IMR-90 (cell line): ENCODE measurements around the gene ANKRD65. TPM values are rescaled to one million over a fixed set of nuclear protein-coding genes. Genes with fewer than 3 reads are reported as not detected.

ENCODE experiments used
- ATAC-seq: fragments of 200-7000 bp; cut with Tn5 transposase; 2 replicates; pipeline ENCODE4 v1.9.1; 2020; ENCODE audit warnings: low read depth, mild to moderate bottlenecking, moderate library complexity
- BruUV-seq: library from RNA; stranded (reverse); fragments of 400-500 nt; replicated peaks from 2 replicates; lab custom pipeline; 2021; lab: Mats Ljungman, UMichigan
- CTCF ChIA-PET: fragments of 300-600 bp; formaldehyde crosslinking; extraction: SDS; loops from one replicate; lab custom pipeline; 2021; ENCODE audit warnings: antibody characterized with exemption; lab: Yijun Ruan, JAX
- POLR2A ChIA-PET: fragments of 300-600 bp; sonication (Branson Sonifier 250); formaldehyde crosslinking; loops from one replicate; lab custom pipeline; 2022; ENCODE audit warnings: antibody characterized with exemption; ENCODE audit not compliant: unreplicated experiment; lab: Charles Lee
- DNase-seq: peaks from one replicate; pipeline ENCODE4 v3.0.0; 2013
- H2AFZ ChIP-seq: replicated peaks from 2 replicates; pipeline ENCODE3; 2013; ENCODE audit warnings: low read length, mild to moderate bottlenecking; ENCODE audit not compliant: poor library complexity
- H2AK5ac ChIP-seq: 2 replicates; pipeline ENCODE4 v1.6.1; 2013; ENCODE audit warnings: low read depth, low read length, inconsistent platforms
- H2AK9ac ChIP-seq: replicated peaks from 2 replicates; pipeline ENCODE3; 2013; ENCODE audit warnings: mild to moderate bottlenecking, low read depth, low read length, moderate library complexity; ENCODE audit not compliant: poor library complexity
- H2BK120ac ChIP-seq: 2 replicates; pipeline ENCODE4 v1.6.1; 2013; ENCODE audit warnings: low read depth, low read length, inconsistent platforms
- H2BK15ac ChIP-seq: 3 replicates; pipeline ENCODE4 v1.6.1; 2013; ENCODE audit warnings: low read depth, low read length, inconsistent platforms
- H2BK20ac ChIP-seq: 2 replicates; pipeline ENCODE4 v1.6.1; 2013; ENCODE audit warnings: low read depth, mild to moderate bottlenecking, inconsistent platforms, low read length, moderate library complexity
- H2BK5ac ChIP-seq: 2 replicates; pipeline ENCODE4 v1.6.1; 2013; ENCODE audit warnings: mild to moderate bottlenecking, low read depth, low read length, inconsistent platforms; ENCODE audit not compliant: poor library complexity, severe bottlenecking
- H3K14ac ChIP-seq: replicated peaks from 2 replicates; pipeline ENCODE4 v1.6.1; 2013; ENCODE audit warnings: low read depth, low read length, inconsistent platforms
- H3K18ac ChIP-seq: 2 replicates; pipeline ENCODE4 v1.6.1; 2013; ENCODE audit warnings: low read depth, low read length, control low read depth
- H3K23ac ChIP-seq: 2 replicates; pipeline ENCODE4 v1.6.1; 2013; ENCODE audit warnings: low read depth, low read length, inconsistent platforms
- H3K27ac ChIP-seq: 2 replicates; pipeline ENCODE4 v1.5.1; 2013; ENCODE audit warnings: mild to moderate bottlenecking, control low read depth, low read length; ENCODE audit not compliant: insufficient read depth
- H3K27me3 ChIP-seq: 2 replicates; pipeline ENCODE4 v1.6.1; 2013; ENCODE audit warnings: low read length; ENCODE audit not compliant: control insufficient read depth, insufficient read depth
- H3K36me3 ChIP-seq: 2 replicates; pipeline ENCODE4 v1.6.1; 2013; ENCODE audit warnings: low read length, mixed read lengths; ENCODE audit not compliant: control insufficient read depth, insufficient read depth
- H3K4ac ChIP-seq: 2 replicates; pipeline ENCODE4 v1.6.1; 2013; ENCODE audit warnings: low read depth, low read length, inconsistent platforms
- H3K4me1 ChIP-seq: 2 replicates; pipeline ENCODE4 v1.6.1; 2013; ENCODE audit warnings: low read length, mixed read lengths; ENCODE audit not compliant: control insufficient read depth, insufficient read depth
- H3K4me2 ChIP-seq: 2 replicates; pipeline ENCODE4 v1.6.1; 2013; ENCODE audit warnings: low read depth, mild to moderate bottlenecking, control low read depth, low read length, moderate library complexity
- H3K4me3 ChIP-seq: 2 replicates; pipeline ENCODE4 v1.5.1; 2013; ENCODE audit warnings: low read depth, mild to moderate bottlenecking, control low read depth, low read length, moderate library complexity; ENCODE audit not compliant: insufficient read depth
- H3K56ac ChIP-seq: 2 replicates; pipeline ENCODE4 v1.6.1; 2013; ENCODE audit warnings: low read length, inconsistent platforms; ENCODE audit not compliant: insufficient read depth; ENCODE audit errors: extremely low read depth
- H3K79me1 ChIP-seq, 2 experiments: 2 replicates each; pipeline ENCODE4 v1.6.1; 2013; ENCODE audit warnings: low read length in 2 of 2, inconsistent platforms in 1 of 2, low read depth in 1 of 2
- H3K9ac ChIP-seq: 2 replicates; pipeline ENCODE4 v1.6.1; 2013; ENCODE audit warnings: low read depth, low read length, control low read depth
- H3K9me1 ChIP-seq: 2 replicates; pipeline ENCODE4 v1.6.1; 2013; ENCODE audit warnings: low read length, inconsistent platforms; ENCODE audit not compliant: insufficient read depth
- H3K9me3 ChIP-seq: 2 replicates; pipeline ENCODE4 v1.6.1; 2013; ENCODE audit warnings: low read length; ENCODE audit not compliant: control insufficient read depth, insufficient read depth
- H4K20me1 ChIP-seq: 2 replicates; pipeline ENCODE4 v1.6.1; 2013; ENCODE audit warnings: low read length, inconsistent platforms; ENCODE audit not compliant: insufficient read depth
- H4K5ac ChIP-seq: 2 replicates; pipeline ENCODE4 v1.6.1; 2013; ENCODE audit warnings: mild to moderate bottlenecking, low read depth, low read length, control low read depth
- H4K8ac ChIP-seq, 2 experiments: 2 replicates each; pipeline ENCODE4 v1.6.1; 2013; ENCODE audit warnings: low read depth in 2 of 2, low read length in 2 of 2, control low read depth in 1 of 2, inconsistent platforms in 1 of 2
- H4K91ac ChIP-seq: 2 replicates; pipeline ENCODE4 v1.6.1; 2013; ENCODE audit warnings: low read depth, low read length, inconsistent platforms; ENCODE audit not compliant: insufficient read depth
- CEBPB ChIP-seq: IDR thresholded peaks from 2 replicates; pipeline ENCODE4 v1.6.1; 2012; ENCODE audit warnings: low read depth, low read length, improper control_type of control experiment
- CHD1 ChIP-seq: IDR thresholded peaks from 2 replicates; pipeline ENCODE4 v1.6.1; 2012; ENCODE audit warnings: low read depth, low read length, improper control_type of control experiment
- FOS ChIP-seq: fragments of 150-350 bp; IDR thresholded peaks from 2 replicates; pipeline ENCODE4 v1.6.1; 2016; ENCODE audit warnings: low read depth, low read length
- MAFK ChIP-seq: IDR thresholded peaks from 2 replicates; pipeline ENCODE4 v1.6.1; 2012; ENCODE audit warnings: low read depth, low read length, improper control_type of control experiment
- MAZ ChIP-seq: IDR thresholded peaks from 2 replicates; pipeline ENCODE4 v1.6.1; 2012; ENCODE audit warnings: low read depth, mild to moderate bottlenecking, low read length, improper control_type of control experiment, moderate library complexity, borderline replicate concordance
- POLR2A ChIP-seq: IDR thresholded peaks from 2 replicates; pipeline ENCODE4 v1.6.1; 2012; ENCODE audit warnings: mild to moderate bottlenecking, low read depth, low read length
- RAD21 ChIP-seq: IDR thresholded peaks from 2 replicates; pipeline ENCODE4 v1.6.1; 2012; ENCODE audit warnings: low read length, improper control_type of control experiment
- RCOR1 ChIP-seq: IDR thresholded peaks from 2 replicates; pipeline ENCODE4 v1.6.1; 2012; ENCODE audit warnings: mild to moderate bottlenecking, low read length, improper control_type of control experiment; ENCODE audit not compliant: insufficient replicate concordance
- RFX5 ChIP-seq: IDR thresholded peaks from 2 replicates; pipeline ENCODE4 v1.8.0; 2012; ENCODE audit warnings: low read depth, mild to moderate bottlenecking, low read length, moderate library complexity
- SMC3 ChIP-seq: fragments of 150-350 bp; IDR thresholded peaks from 2 replicates; pipeline ENCODE4 v1.6.1; 2016; ENCODE audit warnings: low read depth, mild to moderate bottlenecking, antibody characterized with exemption, low read length, moderate library complexity
- WGBS, 2 experiments: methylation state at CpG; one replicate each; pipeline versions ENCODE4 v1.1.5 to v1.1.7; 2013; ENCODE audit warnings: missing lambda C conversion rate in 2 of 2; ENCODE audit not compliant: insufficient read length in 1 of 2; ENCODE audit errors: extremely low coverage in 2 of 2; 5-methylcytosine and 5-hydroxymethylcytosine counted together
- dilution Hi-C: fragments of 300-500 bp; cut with HindIII; formaldehyde crosslinking; loops from one replicate; pipeline ENCODE4 v1.14.3; 2018; ENCODE audit warnings: low sequenced_read_pairs; ENCODE audit not compliant: unreplicated experiment
- in situ Hi-C: fragments of 300-500 bp; cut with MboI; formaldehyde crosslinking; loops from 3 replicates; pipeline ENCODE4 v1.14.3; 2019; ENCODE audit warnings: low sequenced_read_pairs, inconsistent platforms, mixed read lengths
- intact Hi-C: fragments of 100-400 bp; cut with micrococcal nuclease; formaldehyde crosslinking; loops from 2 replicates; pipeline ENCODE4 v1.10.0; 2022
- polyA plus RNA-seq, 3 experiments: library from polyadenylated mRNA; depleted of rRNA; stranded (reverse); fragments of >200 nt; gene quantifications; 2 replicates each; pipeline ENCODE4 v1.2.3, GENCODE V29; 2012; ENCODE audit warnings: low replicate concordance in 1 of 3
- total RNA-seq: library from RNA; depleted of rRNA; stranded (reverse); fragments of >200 nt; gene quantifications from 2 replicates; pipeline ENCODE4 v1.2.3, GENCODE V29; 2012

ANKRD65 gene
- total and polyA plus RNA-seq, 2 of the 4 experiments (the other 2 are of a cell fraction) = 0.09 TPM; not detected in 1

DNA sequence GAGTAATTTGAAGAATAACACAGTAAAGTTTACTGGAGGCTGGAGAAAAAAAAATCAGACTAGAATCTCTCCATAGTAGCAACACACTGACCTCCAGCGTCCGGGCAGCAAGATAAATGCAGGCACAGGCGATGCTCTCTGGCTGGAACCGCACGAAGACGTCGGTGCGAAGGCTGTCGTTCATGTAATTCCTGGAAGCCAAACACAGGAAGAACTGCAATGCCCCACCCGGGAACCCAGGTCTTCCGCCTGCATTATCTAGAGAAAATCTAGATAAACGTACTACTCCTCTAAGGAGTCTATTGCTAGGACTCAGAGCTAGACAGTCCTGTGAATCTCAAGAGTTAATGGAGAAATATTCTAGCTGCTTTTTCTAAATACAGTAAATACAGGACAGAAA is 30.4 kb downstream of the ANKRD65 start:
- H3K56ac ChIP-seq = no peak overlapping the region
- no peak overlapping the region for H3K4me3 ChIP-seq
- H3K36me3 ChIP-seq = peaks cover 79% of the 10 kb centered on the region
- BruUV-seq = no TSS peak
- no peak overlapping the region for H3K18ac ChIP-seq
- no peak overlapping the region for H3K14ac ChIP-seq
- no peaks in the 10 kb centered on the region for H3K9me3 ChIP-seq
- ATAC-seq (no peak), DNase-seq (no peak)
- peaks cover 20 to 50% of the 10 kb centered on the region in 2 experiments for H3K79me1 ChIP-seq
- H2AK9ac ChIP-seq = no peak overlapping the region
- H2AK5ac ChIP-seq = no peak overlapping the region
- no peak overlapping the region for H2BK120ac ChIP-seq
- dilution Hi-C loops = no loop called here
- no peak overlapping the region for H2AFZ ChIP-seq
- H3K4me1 ChIP-seq = no peaks in the 10 kb centered on the region
- no peak overlapping the region for H2BK5ac ChIP-seq
- no peak overlapping the region for H3K4me2 ChIP-seq
- no peak overlapping the region for H4K8ac ChIP-seq
- no peak overlapping the region for H4K91ac ChIP-seq
- in situ Hi-C loops = no loop called here
- H2BK20ac ChIP-seq = no peak overlapping the region
- H3K23ac ChIP-seq = no peak overlapping the region
- no peaks in the 10 kb centered on the region for H3K27me3 ChIP-seq
- WGBS, 2 experiments = 93% methylated on average over 9 of the region's 12 CpGs; no CpG with 5 or more reads in 1 of the 2 experiments
- POLR2A ChIA-PET = no interaction called here
- no peak overlapping the region for H4K5ac ChIP-seq
- H2BK15ac ChIP-seq = no peak overlapping the region
- H3K4ac ChIP-seq = no peak overlapping the region
- no peaks in the 10 kb centered on the region for H3K9me1 ChIP-seq
- peaks cover 28% of the 10 kb centered on the region; the same call in 1 of the 2 replicates for H4K20me1 ChIP-seq
- H3K27ac ChIP-seq = no peak overlapping the region
- TF ChIP-seq SMC3 (no peak), MAZ (no peak), MAFK (no peak), CHD1 (no peak), POLR2A (no peak), RAD21 (no peak), FOS (no peak), CEBPB (no peak), RCOR1 (no peak), RFX5 (no peak)
- CTCF ChIA-PET = no interaction called here
- intact Hi-C loops = no loop called here
- no peak overlapping the region for H3K9ac ChIP-seq
